IMR-90 (cell line): Measurements from ENCODE around the gene OLFML3. TPM values are rescaled to one million over a fixed set of nuclear protein-coding genes. Genes with fewer than 3 reads are reported as not detected.

ENCODE experiments used
- ATAC-seq: fragments of 200-7000 bp; cut with Tn5 transposase; 2 replicates; pipeline ENCODE4 v1.9.1; 2020; ENCODE audit warnings: low read depth, mild to moderate bottlenecking, moderate library complexity
- BruUV-seq: library from RNA; stranded (reverse); fragments of 400-500 nt; replicated peaks from 2 replicates; lab custom pipeline; 2021; lab: Mats Ljungman, UMichigan
- CTCF ChIA-PET: fragments of 300-600 bp; formaldehyde crosslinking; extraction: SDS; loops from one replicate; lab custom pipeline; 2021; ENCODE audit warnings: antibody characterized with exemption; lab: Yijun Ruan, JAX
- POLR2A ChIA-PET: fragments of 300-600 bp; sonication (Branson Sonifier 250); formaldehyde crosslinking; loops from one replicate; lab custom pipeline; 2022; ENCODE audit warnings: antibody characterized with exemption; ENCODE audit not compliant: unreplicated experiment; lab: Charles Lee
- DNase-seq: peaks from one replicate; pipeline ENCODE4 v3.0.0; 2013
- H2AFZ ChIP-seq: replicated peaks from 2 replicates; pipeline ENCODE3; 2013; ENCODE audit warnings: low read length, mild to moderate bottlenecking; ENCODE audit not compliant: poor library complexity
- H2AK5ac ChIP-seq: 2 replicates; pipeline ENCODE4 v1.6.1; 2013; ENCODE audit warnings: low read depth, low read length, inconsistent platforms
- H2AK9ac ChIP-seq: replicated peaks from 2 replicates; pipeline ENCODE3; 2013; ENCODE audit warnings: mild to moderate bottlenecking, low read depth, low read length, moderate library complexity; ENCODE audit not compliant: poor library complexity
- H2BK120ac ChIP-seq: 2 replicates; pipeline ENCODE4 v1.6.1; 2013; ENCODE audit warnings: low read depth, low read length, inconsistent platforms
- H2BK15ac ChIP-seq: 3 replicates; pipeline ENCODE4 v1.6.1; 2013; ENCODE audit warnings: low read depth, low read length, inconsistent platforms
- H2BK20ac ChIP-seq: 2 replicates; pipeline ENCODE4 v1.6.1; 2013; ENCODE audit warnings: low read depth, mild to moderate bottlenecking, inconsistent platforms, low read length, moderate library complexity
- H2BK5ac ChIP-seq: 2 replicates; pipeline ENCODE4 v1.6.1; 2013; ENCODE audit warnings: mild to moderate bottlenecking, low read depth, low read length, inconsistent platforms; ENCODE audit not compliant: poor library complexity, severe bottlenecking
- H3K14ac ChIP-seq: replicated peaks from 2 replicates; pipeline ENCODE4 v1.6.1; 2013; ENCODE audit warnings: low read depth, low read length, inconsistent platforms
- H3K18ac ChIP-seq: 2 replicates; pipeline ENCODE4 v1.6.1; 2013; ENCODE audit warnings: low read depth, low read length, control low read depth
- H3K23ac ChIP-seq: 2 replicates; pipeline ENCODE4 v1.6.1; 2013; ENCODE audit warnings: low read depth, low read length, inconsistent platforms
- H3K27ac ChIP-seq: 2 replicates; pipeline ENCODE4 v1.5.1; 2013; ENCODE audit warnings: mild to moderate bottlenecking, control low read depth, low read length; ENCODE audit not compliant: insufficient read depth
- H3K27me3 ChIP-seq: 2 replicates; pipeline ENCODE4 v1.6.1; 2013; ENCODE audit warnings: low read length; ENCODE audit not compliant: control insufficient read depth, insufficient read depth
- H3K36me3 ChIP-seq: 2 replicates; pipeline ENCODE4 v1.6.1; 2013; ENCODE audit warnings: low read length, mixed read lengths; ENCODE audit not compliant: control insufficient read depth, insufficient read depth
- H3K4ac ChIP-seq: 2 replicates; pipeline ENCODE4 v1.6.1; 2013; ENCODE audit warnings: low read depth, low read length, inconsistent platforms
- H3K4me1 ChIP-seq: 2 replicates; pipeline ENCODE4 v1.6.1; 2013; ENCODE audit warnings: low read length, mixed read lengths; ENCODE audit not compliant: control insufficient read depth, insufficient read depth
- H3K4me2 ChIP-seq: 2 replicates; pipeline ENCODE4 v1.6.1; 2013; ENCODE audit warnings: low read depth, mild to moderate bottlenecking, control low read depth, low read length, moderate library complexity
- H3K4me3 ChIP-seq: 2 replicates; pipeline ENCODE4 v1.5.1; 2013; ENCODE audit warnings: low read depth, mild to moderate bottlenecking, control low read depth, low read length, moderate library complexity; ENCODE audit not compliant: insufficient read depth
- H3K56ac ChIP-seq: 2 replicates; pipeline ENCODE4 v1.6.1; 2013; ENCODE audit warnings: low read length, inconsistent platforms; ENCODE audit not compliant: insufficient read depth; ENCODE audit errors: extremely low read depth
- H3K79me1 ChIP-seq, 2 experiments: 2 replicates each; pipeline ENCODE4 v1.6.1; 2013; ENCODE audit warnings: low read length in 2 of 2, inconsistent platforms in 1 of 2, low read depth in 1 of 2
- H3K9ac ChIP-seq: 2 replicates; pipeline ENCODE4 v1.6.1; 2013; ENCODE audit warnings: low read depth, low read length, control low read depth
- H3K9me1 ChIP-seq: 2 replicates; pipeline ENCODE4 v1.6.1; 2013; ENCODE audit warnings: low read length, inconsistent platforms; ENCODE audit not compliant: insufficient read depth
- H3K9me3 ChIP-seq: 2 replicates; pipeline ENCODE4 v1.6.1; 2013; ENCODE audit warnings: low read length; ENCODE audit not compliant: control insufficient read depth, insufficient read depth
- H4K20me1 ChIP-seq: 2 replicates; pipeline ENCODE4 v1.6.1; 2013; ENCODE audit warnings: low read length, inconsistent platforms; ENCODE audit not compliant: insufficient read depth
- H4K5ac ChIP-seq: 2 replicates; pipeline ENCODE4 v1.6.1; 2013; ENCODE audit warnings: mild to moderate bottlenecking, low read depth, low read length, control low read depth
- H4K8ac ChIP-seq, 2 experiments: 2 replicates each; pipeline ENCODE4 v1.6.1; 2013; ENCODE audit warnings: low read depth in 2 of 2, low read length in 2 of 2, control low read depth in 1 of 2, inconsistent platforms in 1 of 2
- H4K91ac ChIP-seq: 2 replicates; pipeline ENCODE4 v1.6.1; 2013; ENCODE audit warnings: low read depth, low read length, inconsistent platforms; ENCODE audit not compliant: insufficient read depth
- CEBPB ChIP-seq: IDR thresholded peaks from 2 replicates; pipeline ENCODE4 v1.6.1; 2012; ENCODE audit warnings: low read depth, low read length, improper control_type of control experiment
- ELK1 ChIP-seq: fragments of 150-350 bp; IDR thresholded peaks from 2 replicates; pipeline ENCODE4 v1.6.1; 2016; ENCODE audit warnings: low read depth, mild to moderate bottlenecking, low read length, moderate library complexity, borderline replicate concordance
- MAFK ChIP-seq: IDR thresholded peaks from 2 replicates; pipeline ENCODE4 v1.6.1; 2012; ENCODE audit warnings: low read depth, low read length, improper control_type of control experiment
- MXI1 ChIP-seq: IDR thresholded peaks from 2 replicates; pipeline ENCODE4 v1.6.1; 2012; ENCODE audit warnings: low read depth, mild to moderate bottlenecking, low read length, moderate library complexity, borderline replicate concordance
- NFE2L2 ChIP-seq: fragments of 150-350 bp; IDR thresholded peaks from 2 replicates; pipeline ENCODE4 v1.6.1; 2016; ENCODE audit warnings: low read depth, mild to moderate bottlenecking, low read length
- RAD21 ChIP-seq: IDR thresholded peaks from 2 replicates; pipeline ENCODE4 v1.6.1; 2012; ENCODE audit warnings: low read length, improper control_type of control experiment
- RFX5 ChIP-seq: IDR thresholded peaks from 2 replicates; pipeline ENCODE4 v1.8.0; 2012; ENCODE audit warnings: low read depth, mild to moderate bottlenecking, low read length, moderate library complexity
- WGBS, 2 experiments: methylation state at CpG; one replicate each; pipeline versions ENCODE4 v1.1.5 to v1.1.7; 2013; ENCODE audit warnings: missing lambda C conversion rate in 2 of 2; ENCODE audit not compliant: insufficient read length in 1 of 2; ENCODE audit errors: extremely low coverage in 2 of 2; 5-methylcytosine and 5-hydroxymethylcytosine counted together
- dilution Hi-C: fragments of 300-500 bp; cut with HindIII; formaldehyde crosslinking; loops from one replicate; pipeline ENCODE4 v1.14.3; 2018; ENCODE audit warnings: low sequenced_read_pairs; ENCODE audit not compliant: unreplicated experiment
- in situ Hi-C: fragments of 300-500 bp; cut with MboI; formaldehyde crosslinking; loops from 3 replicates; pipeline ENCODE4 v1.14.3; 2019; ENCODE audit warnings: low sequenced_read_pairs, inconsistent platforms, mixed read lengths
- intact Hi-C: fragments of 100-400 bp; cut with micrococcal nuclease; formaldehyde crosslinking; loops from 2 replicates; pipeline ENCODE4 v1.10.0; 2022
- polyA plus RNA-seq, 3 experiments: library from polyadenylated mRNA; depleted of rRNA; stranded (reverse); fragments of >200 nt; gene quantifications; 2 replicates each; pipeline ENCODE4 v1.2.3, GENCODE V29; 2012; ENCODE audit warnings: low replicate concordance in 1 of 3
- total RNA-seq: library from RNA; depleted of rRNA; stranded (reverse); fragments of >200 nt; gene quantifications from 2 replicates; pipeline ENCODE4 v1.2.3, GENCODE V29; 2012
- TF ChIP-seq, protein P1 (sequence below): conservative IDR thresholded peaks from 2 replicates; pipeline ENCODE4 v1.5.1; 2012; ENCODE audit warnings: mild to moderate bottlenecking, low read depth, low read length, improper control_type of control experiment

Gene OLFML3
- total and polyA plus RNA-seq, 2 of the 4 experiments (the other 2 are of a cell fraction) = 40.9 to 71.3 TPM

DNA sequence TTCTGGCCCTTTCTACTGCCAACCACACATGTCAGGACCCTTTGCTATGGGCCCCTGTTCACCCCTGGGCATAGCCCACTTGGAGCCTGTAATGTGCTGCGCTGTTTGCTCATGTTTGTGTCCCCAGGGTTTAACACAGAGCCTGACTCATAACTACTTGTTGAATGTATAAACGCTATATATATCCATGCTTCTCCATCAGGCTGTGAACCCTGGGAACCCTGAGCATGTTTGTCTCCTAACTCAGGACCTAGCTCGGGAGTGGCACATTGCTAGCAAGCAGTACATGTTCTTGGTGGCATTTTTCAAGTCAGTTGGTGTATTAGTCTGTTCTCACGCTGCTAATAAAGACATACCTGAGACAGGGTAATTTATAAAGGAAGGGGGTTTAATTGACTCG, 8.0 kb downstream of the OLFML3 start:
- H3K4me3 ChIP-seq = no peak overlapping the region
- TF ChIP-seq ELK1 (no peak), RFX5 (no peak), MAFK (no peak), CEBPB (no peak), MXI1 (no peak), RAD21 (no peak), NFE2L2 (no peak)
- TF ChIP-seq, protein P1, sequence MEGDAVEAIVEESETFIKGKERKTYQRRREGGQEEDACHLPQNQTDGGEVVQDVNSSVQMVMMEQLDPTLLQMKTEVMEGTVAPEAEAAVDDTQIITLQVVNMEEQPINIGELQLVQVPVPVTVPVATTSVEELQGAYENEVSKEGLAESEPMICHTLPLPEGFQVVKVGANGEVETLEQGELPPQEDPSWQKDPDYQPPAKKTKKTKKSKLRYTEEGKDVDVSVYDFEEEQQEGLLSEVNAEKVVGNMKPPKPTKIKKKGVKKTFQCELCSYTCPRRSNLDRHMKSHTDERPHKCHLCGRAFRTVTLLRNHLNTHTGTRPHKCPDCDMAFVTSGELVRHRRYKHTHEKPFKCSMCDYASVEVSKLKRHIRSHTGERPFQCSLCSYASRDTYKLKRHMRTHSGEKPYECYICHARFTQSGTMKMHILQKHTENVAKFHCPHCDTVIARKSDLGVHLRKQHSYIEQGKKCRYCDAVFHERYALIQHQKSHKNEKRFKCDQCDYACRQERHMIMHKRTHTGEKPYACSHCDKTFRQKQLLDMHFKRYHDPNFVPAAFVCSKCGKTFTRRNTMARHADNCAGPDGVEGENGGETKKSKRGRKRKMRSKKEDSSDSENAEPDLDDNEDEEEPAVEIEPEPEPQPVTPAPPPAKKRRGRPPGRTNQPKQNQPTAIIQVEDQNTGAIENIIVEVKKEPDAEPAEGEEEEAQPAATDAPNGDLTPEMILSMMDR = no peak
- no peaks in the 10 kb centered on the region for H3K36me3 ChIP-seq
- H3K27ac ChIP-seq = no peak overlapping the region
- BruUV-seq = no TSS peak
- no peak overlapping the region for H3K14ac ChIP-seq
- H2BK5ac ChIP-seq = no peak overlapping the region
- 100% methylated on average over 1 of the region's 5 CpGs; no CpG with 5 or more reads in 1 of the 2 experiments for WGBS, 2 experiments
- H2AK5ac ChIP-seq = no peak overlapping the region
- dilution Hi-C loops = no loop called here
- DNase-seq (no peak), ATAC-seq (no peak)
- H3K23ac ChIP-seq = no peak overlapping the region
- H4K8ac ChIP-seq = no peak overlapping the region
- in situ Hi-C loops = no loop called here
- H3K18ac ChIP-seq = no peak overlapping the region
- no peak overlapping the region for H2AFZ ChIP-seq
- peaks cover 5% of the 10 kb centered on the region for H3K9me1 ChIP-seq
- peaks cover 0 to 5% of the 10 kb centered on the region in 2 experiments; a peak in 1 of 4 replicates for H3K79me1 ChIP-seq
- intact Hi-C loops = no loop called here
- H3K9me3 ChIP-seq = no peaks in the 10 kb centered on the region
- no peak overlapping the region for H3K56ac ChIP-seq
- no peak overlapping the region for H4K5ac ChIP-seq
- no peak overlapping the region for H2BK120ac ChIP-seq
- H2BK15ac ChIP-seq = no peak overlapping the region
- H3K4me1 ChIP-seq = peaks cover 11% of the 10 kb centered on the region
- no peak overlapping the region for H3K9ac ChIP-seq
- ChIA-PET CTCF (no interaction called here), POLR2A (no interaction called here)
- no peak overlapping the region for H4K91ac ChIP-seq
- no peak overlapping the region for H3K4ac ChIP-seq
- no peak overlapping the region for H2AK9ac ChIP-seq
- no peaks in the 10 kb centered on the region for H4K20me1 ChIP-seq
- no peaks in the 10 kb centered on the region; the same call in 1 of the 2 replicates for H3K27me3 ChIP-seq
- no peak overlapping the region for H2BK20ac ChIP-seq
- H3K4me2 ChIP-seq = no peak overlapping the region
